Dendritic cell treated with granulocyte-macrophage colony-stimulating factor and Interleukin-4, amounts not matched to agents 40 ng/mL and 50 ng/mL, for 4 days (primary cell): ENCODE measurements around the gene LRRFIP1.

Experiments
- H3K27ac Mint-ChIP-seq: one replicate; pipeline ENCODE4 v1.8.0; 2022; ENCODE audit warnings: mild to moderate bottlenecking, mixed read lengths
- H3K27me3 Mint-ChIP-seq: one replicate; pipeline ENCODE4 v1.8.0; 2022; ENCODE audit warnings: mild to moderate bottlenecking, mixed read lengths
- H3K36me3 Mint-ChIP-seq: one replicate; pipeline ENCODE4 v1.8.0; 2022; ENCODE audit warnings: low read depth, mixed read lengths
- H3K4me1 Mint-ChIP-seq: one replicate; pipeline ENCODE4 v1.8.0; 2022; ENCODE audit warnings: low read depth, mixed read lengths
- H3K4me3 Mint-ChIP-seq: one replicate; pipeline ENCODE4 v1.8.0; 2022; ENCODE audit warnings: mild to moderate bottlenecking, moderate library complexity, mixed read lengths
- H3K9me3 Mint-ChIP-seq: one replicate; pipeline ENCODE4 v1.8.0; 2022; ENCODE audit warnings: mixed read lengths
- intact Hi-C: fragments of 100-400 bp; cut with micrococcal nuclease; formaldehyde crosslinking; loops from one replicate; pipeline ENCODE4 v1.15.0; 2022

The LRRFIP1 gene, protein sequence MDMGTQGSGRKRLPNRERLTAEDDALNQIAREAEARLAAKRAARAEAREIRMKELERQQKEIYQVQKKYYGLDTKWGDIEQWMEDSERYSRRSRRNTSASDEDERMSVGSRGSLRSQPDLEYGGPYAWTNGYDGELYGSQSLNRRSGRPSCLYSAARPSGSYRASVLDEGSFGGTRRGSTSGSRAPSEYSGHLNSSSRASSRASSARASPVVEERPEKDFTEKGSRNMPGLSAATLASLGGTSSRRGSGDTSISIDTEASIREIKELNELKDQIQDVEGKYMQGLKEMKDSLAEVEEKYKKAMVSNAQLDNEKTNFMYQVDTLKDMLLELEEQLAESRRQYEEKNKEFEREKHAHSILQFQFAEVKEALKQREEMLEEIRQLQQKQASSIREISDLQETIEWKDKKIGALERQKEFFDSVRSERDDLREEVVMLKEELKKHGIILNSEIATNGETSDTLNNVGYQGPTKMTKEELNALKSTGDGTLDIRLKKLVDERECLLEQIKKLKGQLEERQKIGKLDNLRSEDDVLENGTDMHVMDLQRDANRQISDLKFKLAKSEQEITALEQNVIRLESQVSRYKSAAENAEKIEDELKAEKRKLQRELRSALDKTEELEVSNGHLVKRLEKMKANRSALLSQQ

DNA sequence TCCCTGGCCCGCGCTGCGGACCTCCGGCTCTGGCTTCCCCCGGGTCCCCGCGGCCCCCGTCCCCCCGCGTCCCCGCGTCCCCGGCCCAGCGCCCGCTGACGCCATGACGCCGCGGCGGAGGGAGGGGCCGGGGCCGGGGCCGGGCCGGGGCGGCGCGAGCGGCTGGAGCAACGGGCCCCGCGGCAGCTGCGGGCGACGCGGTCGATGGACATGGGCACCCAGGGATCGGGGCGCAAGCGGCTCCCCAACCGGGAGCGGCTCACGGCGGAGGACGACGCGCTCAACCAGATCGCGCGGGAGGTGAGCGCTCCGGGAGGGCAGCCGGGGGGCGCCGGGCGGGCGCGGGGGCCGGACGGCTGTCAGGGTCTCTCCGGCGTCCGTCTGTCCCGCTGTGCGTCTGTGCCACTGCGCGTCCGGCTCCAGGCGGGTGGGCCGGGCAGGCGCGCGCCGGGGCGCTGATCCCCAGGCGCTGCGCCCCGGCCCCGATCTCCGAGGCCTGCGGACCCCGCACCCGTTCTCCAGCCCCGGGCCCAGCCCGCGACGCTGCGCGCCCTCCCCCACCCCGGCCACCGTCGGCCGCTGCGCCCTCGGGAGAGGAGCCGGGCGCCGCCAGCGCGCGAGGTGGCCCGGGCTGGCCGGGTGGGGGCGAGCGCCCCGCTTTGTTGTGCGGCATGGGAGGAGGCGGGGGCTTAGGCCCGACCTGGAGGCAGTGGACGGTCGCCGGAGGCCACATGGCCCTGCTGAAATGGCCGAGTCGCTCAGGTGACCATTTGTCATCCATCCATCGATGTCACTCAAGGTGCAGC lies at the start of gene LRRFIP1:
Gene LRRFIP1, plus strand, starts transcription at position 147 of the 806 bp plus-strand sequence. Its CDS starts 58 bp downstream, at position 205.
- H3K4me1 Mint-ChIP-seq = peaks cover 42% of the 10 kb centered on the region
- intact Hi-C loops = no loop called here
- peaks cover 52% of the 10 kb centered on the region for H3K27me3 Mint-ChIP-seq
- H3K9me3 Mint-ChIP-seq = no peaks in the 10 kb centered on the region
- no peaks in the 10 kb centered on the region for H3K36me3 Mint-ChIP-seq
- H3K4me3 Mint-ChIP-seq = peak within 1 kb of the TSS; percentile 71
- H3K27ac Mint-ChIP-seq = peak within 1 kb of the TSS; percentile 62

DNA sequence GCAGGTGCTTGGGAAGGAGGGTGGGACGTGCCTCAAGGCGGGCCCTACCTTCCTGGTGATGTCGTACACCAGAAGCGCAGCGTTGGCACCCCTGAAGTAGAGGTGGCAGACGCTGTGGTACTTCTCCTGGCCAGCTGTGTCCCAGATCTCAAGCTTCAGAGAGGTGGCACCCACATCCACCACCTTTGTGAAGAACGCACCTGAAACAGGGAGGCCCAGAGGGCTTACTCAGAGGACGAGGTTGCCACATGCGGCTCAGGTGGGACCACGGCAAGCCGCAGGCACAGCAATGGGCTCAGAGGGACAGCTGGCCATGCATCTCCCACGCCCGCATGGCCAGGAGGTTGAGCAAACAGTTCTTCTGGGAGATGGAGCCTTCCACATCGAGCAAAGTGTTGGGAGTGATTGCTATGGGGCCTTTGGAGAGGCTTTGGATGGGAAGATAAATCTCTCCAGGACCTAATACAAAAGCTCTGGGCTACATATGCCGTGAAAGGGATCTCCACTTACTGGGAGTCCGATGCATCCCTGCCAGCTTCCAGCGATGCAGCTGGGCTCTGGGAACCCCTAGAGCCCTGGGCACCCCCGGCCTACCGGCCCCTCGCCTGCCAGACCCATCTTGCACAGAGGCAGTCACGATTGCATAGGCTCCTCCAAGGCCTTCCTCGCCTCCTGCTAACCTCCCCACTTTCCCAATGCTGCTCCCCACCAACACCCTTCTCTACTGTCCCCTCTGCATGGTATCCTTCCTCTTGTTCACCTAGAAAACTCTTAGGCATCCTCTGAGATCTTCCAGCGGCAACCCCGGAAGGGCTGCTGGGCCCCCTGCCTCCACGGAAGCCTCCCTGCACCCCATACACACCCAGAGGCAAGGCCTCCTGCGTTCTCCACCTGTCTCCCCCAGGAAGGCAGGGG lies 49.2 kb upstream of the LRRFIP1 start:
- H3K4me1 Mint-ChIP-seq = no peaks in the 10 kb centered on the region
- H3K36me3 Mint-ChIP-seq = no peaks in the 10 kb centered on the region
- intact Hi-C loops = loop anchor here (10.0 kb wide), 1 partner anchor 153 kb away; no protein-coding TSS in a partner anchor
- peaks cover 6% of the 10 kb centered on the region for H3K27me3 Mint-ChIP-seq
- no peaks in the 10 kb centered on the region for H3K9me3 Mint-ChIP-seq
- H3K27ac Mint-ChIP-seq = no peak overlapping the region
- H3K4me3 Mint-ChIP-seq = no peak overlapping the region

DNA sequence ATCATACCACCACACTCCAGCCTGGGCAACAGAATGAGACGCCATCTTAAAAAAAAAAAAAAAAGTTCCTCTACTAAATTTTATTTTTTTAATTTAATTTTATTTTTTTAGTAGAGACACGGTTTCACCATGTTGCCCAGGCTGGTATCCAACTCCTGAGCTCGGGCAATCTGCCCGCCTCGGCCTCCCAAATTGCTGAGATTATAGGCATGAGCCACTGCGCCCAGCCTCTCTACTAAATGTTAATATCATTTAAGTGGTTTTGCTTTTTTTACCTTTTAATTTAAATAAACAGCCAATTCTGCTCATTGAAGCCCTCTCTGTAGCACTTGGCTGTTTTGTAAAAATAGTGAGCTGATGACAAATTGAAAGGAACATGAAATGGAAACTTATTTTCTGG lies 46.1 kb upstream of the LRRFIP1 start:
- Mint-ChIP-seq H3K36me3 (no peaks in the 10 kb centered on the region), H3K27ac (no peak overlapping the region), H3K9me3 (no peaks in the 10 kb centered on the region), H3K27me3 (peaks cover 6% of the 10 kb centered on the region), H3K4me3 (no peak overlapping the region), H3K4me1 (no peaks in the 10 kb centered on the region)
- intact Hi-C loops = no loop called here

DNA sequence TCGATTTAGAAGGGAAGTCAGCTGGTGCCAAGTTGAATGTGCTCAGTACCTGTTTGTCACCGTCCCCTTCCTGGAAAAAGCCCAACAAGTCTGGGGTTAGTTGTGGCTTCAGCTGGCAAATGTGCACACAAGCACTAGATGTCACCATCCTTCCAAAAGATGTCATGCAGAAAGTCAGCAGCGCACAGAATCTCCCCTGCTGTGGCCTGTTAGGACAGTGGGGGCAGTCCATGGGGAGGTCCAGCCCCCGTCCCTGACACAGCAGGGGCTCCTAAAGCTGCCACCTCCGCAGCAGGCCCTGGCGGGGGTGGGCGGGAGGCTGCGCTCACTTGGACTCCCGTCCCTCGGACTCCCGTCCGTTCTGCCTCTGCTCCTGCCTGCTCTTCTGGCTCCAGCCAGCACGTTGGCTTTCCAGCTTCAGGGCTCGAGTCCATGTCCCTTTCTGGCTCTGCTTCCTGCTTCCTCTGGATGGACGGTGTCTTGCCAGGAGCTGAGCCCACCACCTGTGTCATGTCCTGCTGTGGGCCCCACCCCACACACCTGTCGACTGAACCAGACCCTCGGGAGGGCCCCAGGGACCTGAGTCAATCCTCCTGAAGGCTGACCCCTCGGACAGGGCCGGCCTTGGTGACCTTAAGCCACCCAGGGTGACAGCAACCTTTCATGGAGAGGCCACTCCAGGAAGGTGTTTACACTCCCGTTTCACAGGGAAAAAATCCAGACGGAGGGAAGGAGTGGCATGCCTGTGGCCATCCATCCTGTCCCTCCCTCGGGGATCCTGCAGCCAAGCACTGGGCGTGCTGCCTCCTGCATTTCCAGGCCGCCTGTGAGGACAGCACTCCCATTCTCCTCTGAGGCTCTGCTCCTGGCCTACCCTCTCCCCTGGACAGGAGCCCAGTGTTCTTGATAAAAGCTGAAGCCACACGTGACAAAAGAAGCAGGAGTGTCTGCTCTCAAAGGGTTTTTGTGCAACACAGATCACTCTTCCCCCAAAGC lies 45.3 kb upstream of the LRRFIP1 start:
- Mint-ChIP-seq H3K27ac (no peak overlapping the region), H3K9me3 (no peaks in the 10 kb centered on the region), H3K36me3 (no peaks in the 10 kb centered on the region), H3K27me3 (peaks cover 5% of the 10 kb centered on the region), H3K4me1 (no peaks in the 10 kb centered on the region), H3K4me3 (no peak overlapping the region)
- intact Hi-C loops = no loop called here

DNA sequence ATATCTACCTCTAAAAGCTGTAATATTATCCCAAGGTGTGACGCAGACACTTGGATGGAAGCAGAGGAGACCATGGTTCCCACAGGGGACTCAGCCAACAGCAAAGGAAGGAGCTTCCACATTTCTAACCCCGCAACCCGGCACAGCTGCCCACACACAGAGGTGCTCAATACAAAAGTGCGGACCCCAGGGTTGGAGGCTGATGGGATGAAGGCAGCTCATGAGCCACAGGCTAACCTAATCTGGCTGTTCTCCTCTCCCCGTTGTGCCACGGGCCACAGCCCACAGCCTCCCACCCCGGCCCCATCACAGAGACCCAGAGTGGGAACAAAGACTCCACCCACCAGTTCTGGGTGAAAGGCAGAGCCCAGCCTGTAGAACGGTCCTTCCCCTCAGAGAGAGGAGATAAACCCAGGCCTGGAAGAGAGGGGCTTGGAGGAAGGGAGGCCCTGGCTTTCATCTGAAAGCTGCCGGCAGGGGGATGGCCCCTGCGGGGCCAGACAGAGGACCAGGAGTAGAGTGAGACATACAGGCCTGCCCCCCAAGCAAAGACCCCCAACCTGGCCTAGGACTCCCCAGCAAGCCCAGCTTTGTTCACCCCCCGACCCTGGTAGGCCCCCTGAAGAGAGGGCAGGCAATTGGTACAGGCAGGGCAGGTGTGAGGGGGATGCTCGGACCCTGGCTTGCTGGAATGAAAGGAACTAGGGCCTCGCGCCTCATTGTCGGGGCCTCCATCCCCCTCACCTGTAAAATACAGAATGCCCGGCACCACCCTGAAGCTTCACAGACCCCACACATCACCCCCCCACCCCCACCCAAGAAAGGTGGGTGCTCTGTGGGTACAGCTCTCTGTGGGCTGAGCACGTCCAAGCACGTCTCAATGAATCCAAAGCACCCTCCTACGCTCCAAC lies 43.7 kb upstream of the LRRFIP1 start:
- Mint-ChIP-seq H3K4me3 (no peak overlapping the region), H3K9me3 (no peaks in the 10 kb centered on the region), H3K4me1 (no peaks in the 10 kb centered on the region), H3K27ac (no peak overlapping the region), H3K27me3 (peaks cover 8% of the 10 kb centered on the region), H3K36me3 (no peaks in the 10 kb centered on the region)
- intact Hi-C loops = no loop called here

DNA sequence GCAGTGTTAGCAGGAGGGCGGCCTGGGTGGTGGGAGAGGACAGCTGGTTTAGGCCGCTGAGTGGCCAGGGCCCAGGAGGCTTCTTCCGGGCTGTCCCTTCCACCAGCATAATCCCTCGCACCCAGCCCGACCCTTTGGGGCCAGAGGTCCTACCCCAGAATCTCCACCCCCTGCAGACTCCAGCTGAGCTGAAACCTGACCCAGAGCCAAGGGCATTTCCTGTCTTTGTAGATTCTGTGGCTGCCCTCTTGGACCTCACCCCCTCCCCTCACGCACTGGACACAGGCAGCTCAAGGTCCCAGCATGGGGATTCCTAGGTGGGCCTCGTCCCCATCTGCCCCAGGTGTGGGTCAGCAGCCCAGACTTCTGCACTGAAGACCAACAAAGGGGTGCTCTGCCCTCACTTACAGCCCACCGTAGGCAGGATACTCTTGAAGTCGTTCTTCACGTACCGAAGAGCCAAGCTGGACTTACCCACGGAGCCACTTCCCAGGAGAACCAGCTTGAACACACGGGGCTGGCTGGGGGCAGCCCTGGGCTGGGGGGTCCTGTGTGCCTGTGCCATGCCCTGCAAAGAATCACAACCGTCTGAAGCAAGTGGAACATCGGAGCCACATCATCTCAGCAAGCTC lies 41.7 kb upstream of the LRRFIP1 start:
- Mint-ChIP-seq H3K27ac (no peak overlapping the region), H3K9me3 (no peaks in the 10 kb centered on the region), H3K36me3 (no peaks in the 10 kb centered on the region), H3K27me3 (peaks cover 11% of the 10 kb centered on the region), H3K4me3 (no peak overlapping the region), H3K4me1 (peaks cover 8% of the 10 kb centered on the region)
- intact Hi-C loops = no loop called here

DNA sequence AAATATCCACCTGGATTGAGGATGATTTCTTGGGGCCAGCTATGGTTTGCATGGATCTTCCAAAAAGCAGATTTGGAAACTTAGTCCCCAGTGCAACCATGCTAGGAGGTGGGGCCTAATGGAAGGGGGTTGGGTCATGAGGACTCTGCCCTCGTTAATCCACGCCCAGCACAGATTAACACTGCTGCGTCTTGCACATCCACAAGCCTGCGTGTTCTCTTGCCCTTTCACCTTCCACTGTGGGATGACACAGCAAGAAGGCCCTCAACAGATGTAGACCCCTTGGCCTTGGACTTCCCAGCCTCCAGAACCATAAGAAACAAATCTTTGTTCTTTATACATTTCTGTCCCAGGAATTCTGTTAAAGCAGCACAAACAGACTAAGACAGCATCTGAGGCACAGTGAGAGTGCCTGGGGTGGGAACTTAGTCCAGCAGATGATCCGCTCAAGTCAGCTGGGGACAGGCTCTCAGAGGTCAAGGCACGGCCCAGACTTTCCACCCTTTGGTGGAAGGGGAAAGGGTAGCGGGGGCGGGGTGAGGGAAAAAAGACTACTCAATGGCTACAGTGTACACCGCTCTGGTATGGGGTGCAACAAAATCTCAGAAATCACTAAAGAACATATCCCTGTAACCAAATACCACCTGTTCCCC lies 39.2 kb upstream of the LRRFIP1 start:
- no peaks in the 10 kb centered on the region for H3K9me3 Mint-ChIP-seq
- no peak overlapping the region for H3K4me3 Mint-ChIP-seq
- H3K4me1 Mint-ChIP-seq = peaks cover 20% of the 10 kb centered on the region
- H3K27ac Mint-ChIP-seq = no peak overlapping the region
- H3K27me3 Mint-ChIP-seq = peaks cover 8% of the 10 kb centered on the region
- intact Hi-C loops = no loop called here
- no peaks in the 10 kb centered on the region for H3K36me3 Mint-ChIP-seq

DNA sequence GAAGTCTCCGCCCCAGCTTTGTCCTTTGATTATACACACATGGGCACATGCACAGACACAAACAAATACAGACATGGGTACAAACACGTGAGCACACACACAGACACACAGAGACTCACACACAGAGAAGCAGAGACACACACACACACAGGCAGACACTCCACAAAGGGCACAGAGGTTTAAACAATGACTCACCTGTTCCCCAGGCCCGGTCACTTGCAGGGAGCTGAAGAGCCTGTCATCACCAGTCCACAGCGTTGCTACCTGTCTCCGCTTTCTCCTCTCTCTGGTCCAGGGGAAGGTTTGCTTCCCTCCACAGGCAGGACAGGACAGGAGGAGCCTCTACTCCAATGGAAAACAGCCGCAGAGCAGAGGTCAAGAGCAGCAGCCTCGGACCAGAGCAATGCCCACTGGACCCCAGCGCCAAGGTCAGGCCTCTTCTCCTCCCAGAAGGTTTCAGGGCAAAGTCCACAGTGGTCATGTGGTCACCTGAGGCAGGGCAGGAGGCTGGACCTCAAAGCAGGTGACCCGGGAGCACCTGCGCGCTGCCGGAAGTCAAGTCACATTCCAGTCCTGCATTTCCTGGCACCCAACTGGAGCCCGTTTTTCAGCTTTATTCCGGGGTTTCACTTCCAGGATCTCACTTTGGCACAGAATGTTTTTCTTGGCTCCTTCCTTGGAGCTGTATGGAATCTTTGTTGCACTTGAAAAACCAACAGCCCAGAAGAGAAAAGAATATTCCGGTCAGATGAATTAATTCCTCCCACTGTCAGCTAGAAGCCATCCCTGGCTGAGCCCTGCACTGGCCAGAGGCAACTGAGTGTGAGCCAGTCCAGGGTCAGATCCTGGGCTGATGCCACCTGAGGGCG lies 36.9 kb upstream of the LRRFIP1 start, which contains the start of gene RAB17:
Gene RAB17, minus strand, starts transcription at position 463 of the 869 bp plus-strand sequence. CDS start 4,580 bp downstream, outside the sequence.
- peak within 1 kb of the TSS; percentile 44 for H3K27ac Mint-ChIP-seq
- H3K36me3 Mint-ChIP-seq = no peaks in the 10 kb centered on the region
- peak within 1 kb of the TSS; percentile 30 for H3K4me3 Mint-ChIP-seq
- H3K27me3 Mint-ChIP-seq = peaks cover 8% of the 10 kb centered on the region
- H3K4me1 Mint-ChIP-seq = peaks cover 20% of the 10 kb centered on the region
- H3K9me3 Mint-ChIP-seq = no peaks in the 10 kb centered on the region
- intact Hi-C loops = no loop called here

DNA sequence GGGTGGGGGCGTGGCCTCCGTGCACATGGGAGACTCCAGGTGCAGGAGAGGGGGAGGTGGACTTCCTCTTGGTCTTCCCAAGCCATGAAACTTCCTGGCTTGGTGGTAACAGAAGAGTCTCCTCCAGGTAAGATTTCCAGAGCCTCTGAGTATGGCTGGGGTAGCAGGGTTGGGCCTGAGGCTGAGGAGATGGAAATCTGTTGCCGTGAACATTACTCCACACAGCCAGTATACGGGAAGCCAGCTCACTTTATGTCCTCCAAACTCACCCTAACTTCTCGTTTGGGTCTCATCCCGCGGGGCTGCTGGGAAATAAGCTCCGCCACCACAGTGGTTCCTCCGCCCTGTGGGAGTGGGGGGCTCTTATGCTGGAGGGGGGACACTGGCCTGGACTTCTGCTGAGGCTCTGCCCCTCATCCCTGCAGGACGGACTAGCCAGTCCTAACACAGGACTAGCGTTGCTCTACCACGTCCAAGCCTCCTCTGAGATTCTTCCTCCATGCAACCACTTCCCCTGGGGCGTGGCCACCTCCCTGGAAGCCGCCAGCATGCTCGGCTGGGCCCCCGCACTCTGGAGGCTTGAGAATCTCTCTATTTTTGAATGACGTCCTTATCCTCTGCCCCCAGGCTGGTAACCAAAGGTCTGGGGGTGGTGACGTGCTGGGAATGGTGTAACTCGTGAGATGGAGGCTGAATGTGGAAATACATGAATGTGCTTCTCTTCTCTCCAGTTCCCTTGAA lies 36.1 kb upstream of the LRRFIP1 start:
- intact Hi-C loops = no loop called here
- peaks cover 5% of the 10 kb centered on the region for H3K27me3 Mint-ChIP-seq
- peak overlapping the region; percentile 30 for H3K4me3 Mint-ChIP-seq
- H3K9me3 Mint-ChIP-seq = no peaks in the 10 kb centered on the region
- H3K4me1 Mint-ChIP-seq = peaks cover 23% of the 10 kb centered on the region
- H3K36me3 Mint-ChIP-seq = no peaks in the 10 kb centered on the region
- H3K27ac Mint-ChIP-seq = peak overlapping the region; percentile 44
